Gastrocnemius medialis (tissue), 4 donors: ENCODE measurements around the gene ZNF776. TPM values are rescaled to one million over a fixed set of nuclear protein-coding genes. Genes with fewer than 3 reads are reported as not detected.
A peak's percentile ranks its signal among the peaks of the same experiment; 100 is the strongest.

Experiments used
- ATAC-seq, 2 donors: fragments of 150-250 bp; one replicate each; pipeline ENCODE4 v1.9.1; 2016
- DNase-seq, 2 donors: peaks; one replicate each; pipeline ENCODE4 v3.0.0-alpha.2; 2019
- H3K27ac ChIP-seq, 4 donors: fragments of 200-600 bp; sonication (generic); 1 replicate in 1 of 4; 2 replicates in 3 of 4; pipeline ENCODE4 v1.5.1; 2016 to 2018; ENCODE audit warnings: mild to moderate bottlenecking in 2 of 4, moderate library complexity in 1 of 4
- H3K27me3 ChIP-seq, 3 donors: fragments of 200-600 bp; sonication (generic) in 2 of 3; 1 replicate in 1 of 3; 2 replicates in 2 of 3; pipeline versions ENCODE4 v1.5.1 to v1.6.0; 2016 to 2019; ENCODE audit warnings: mild to moderate bottlenecking in 1 of 3, moderate library complexity in 1 of 3
- H3K36me3 ChIP-seq, 2 donors: fragments of 200-600 bp; sonication (generic) in 1 of 2; one replicate each; pipeline ENCODE4 v1.5.1; 2017 to 2018
- H3K4me1 ChIP-seq, 2 donors: fragments of 200-600 bp; sonication (generic) in 1 of 2; one replicate each; pipeline ENCODE4 v1.5.1; 2016 to 2017; ENCODE audit warnings: mild to moderate bottlenecking in 2 of 2
- H3K4me3 ChIP-seq, 4 donors: fragments of 200-600 bp; sonication (generic) in 3 of 4; 1 replicate in 1 of 4; 2 replicates in 3 of 4; pipeline ENCODE4 v1.5.1; 2016 to 2019; ENCODE audit warnings: mild to moderate bottlenecking in 2 of 4
- H3K9me3 ChIP-seq, 3 donors: fragments of 200-600 bp; sonication (generic) in 2 of 3; 1 replicate in 1 of 3; 2 replicates in 2 of 3; pipeline ENCODE4 v1.5.1; 2016 to 2019
- CTCF ChIP-seq, 5 experiments: fragments of 450-650 bp in 3 of 5; fragments of 200-600 bp in 2 of 5; sonication (generic) in 2 of 5; IDR thresholded peaks in 4 of 5; conservative IDR thresholded peaks in 1 of 5; 1 replicate in 4 of 5; 2 replicates in 1 of 5; pipeline ENCODE4 v1.5.1; 2016 to 2019; ENCODE audit warnings: antibody characterized with exemption in 5 of 5, mild to moderate bottlenecking in 3 of 5, moderate library complexity in 3 of 5
- POLR2A ChIP-seq, 2 donors: fragments of 450-650 bp; IDR thresholded peaks; one replicate each; pipeline ENCODE4 v1.6.1; 2017; ENCODE audit warnings: antibody characterized with exemption in 2 of 2, mild to moderate bottlenecking in 2 of 2, moderate library complexity in 2 of 2
- in situ Hi-C, 4 donors: fragments of 200-750 bp; cut with MboI; loops; one replicate each; pipeline versions ENCODE4 v1.15.0 to v1.8.0; 2017; ENCODE audit warnings: low sequenced_read_pairs in 4 of 4
- intact Hi-C: fragments of 100-400 bp; cut with DNase I; formaldehyde crosslinking; loops from one replicate; pipeline ENCODE4 v1.15.1; 2023; ENCODE audit warnings: low total_unique reads
- total RNA-seq, 4 donors: library from RNA; depleted of rRNA; stranded (reverse); fragments of >200 nt; gene quantifications; one replicate each; pipeline versions ENCODE4 v1.1.0 to v1.2.3, GENCODE V29; 2016

The ZNF776 gene
- total RNA-seq = 1 to 10 TPM; 5.0 to 8.1 (median 8.0) TPM

GRCh38 chr19:57746580-57747471, at the start of gene ZNF776:
Gene ZNF776, plus strand, starts transcription at chr19:57746815. Its CDS starts 244 bp downstream, at chr19:57747059.
- peak; percentile 100 for ATAC-seq
- TF ChIP-seq CTCF (IDR thresholded peaks at IDR 0.05 in 4 of 5, conservative IDR thresholded peaks at IDR 0.05 in 1 of 5) (no peak), POLR2A (IDR thresholded peaks at IDR 0.05) (no peak)
- intact Hi-C loops = loop anchor here (1.0 to 5.0 kb wide), 7 partner anchors 20 to 507 kb away; partner anchors contain the start of genes ZNF417, ZNF552, ZNF586 and ZNF606

DNA sequence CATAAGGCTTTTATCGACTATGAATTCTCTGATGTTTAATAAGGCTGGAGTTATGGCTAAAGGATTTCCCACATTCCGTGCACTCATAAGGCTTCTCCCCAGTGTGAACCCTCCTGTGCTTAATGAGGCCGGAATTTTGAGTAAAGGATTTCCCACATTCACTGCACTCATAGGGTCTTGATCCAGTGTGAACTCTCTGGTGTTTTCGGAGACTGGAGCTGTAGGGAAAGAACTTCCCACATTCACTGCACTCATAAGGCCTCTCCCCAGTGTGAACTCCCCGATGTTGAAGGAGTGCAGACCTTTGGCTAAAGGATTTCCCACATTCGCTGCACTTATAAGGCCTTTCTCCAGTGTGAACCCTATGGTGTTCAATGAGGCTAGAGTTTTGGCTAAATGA, 45.0 kb upstream of the ZNF776 start:
- in situ Hi-C loops = no loop called here
- intact Hi-C loops = no loop called here
- Histone ChIP-seq H3K4me1 (no peaks in the 10 kb centered on the region), H3K27me3 (no peaks in the 10 kb centered on the region), H3K9me3 (peaks cover 0 to 25% (median 2%) of the 10 kb centered on the region in 3 donors), H3K27ac (no peak overlapping the region), H3K4me3 (no peak overlapping the region), H3K36me3 (peaks cover 0 to 49% of the 10 kb centered on the region in 2 donors)
- DNase-seq (no peak), ATAC-seq (no peak)
- TF ChIP-seq CTCF (IDR thresholded peaks at IDR 0.05 in 4 of 5, conservative IDR thresholded peaks at IDR 0.05 in 1 of 5) = no peak
- TF ChIP-seq POLR2A (IDR thresholded peaks at IDR 0.05) = no peak

More at GRCh38 chr19:57746580-57747471, at the start of gene ZNF776:
- in situ Hi-C loops = loop anchor here in 3 of 4 donors (25.0 kb wide), 2 partner anchors 90 to 165 kb away; partner anchors contain the start of genes ZNF417 (in 2 of the 3), ZNF587 (in 1 of the 3) and ZNF587B (in 1 of the 3)
- peak within 1 kb of the TSS; percentile 84 to 98 (median 95) for H3K27ac ChIP-seq
- no peaks in the 10 kb centered on the region for H3K27me3 ChIP-seq
- H3K4me3 ChIP-seq = peak within 1 kb of the TSS; percentile 96 to 99 (median 97)
- H3K36me3 ChIP-seq = peaks cover 3 to 39% of the 10 kb centered on the region in 2 donors
- DNase-seq = peak; percentile 68 to 83
- H3K9me3 ChIP-seq = peaks cover 0 to 4% (median 0%) of the 10 kb centered on the region in 3 donors
- H3K4me1 ChIP-seq = peaks cover 23 to 38% of the 10 kb centered on the region in 2 donors

DNA sequence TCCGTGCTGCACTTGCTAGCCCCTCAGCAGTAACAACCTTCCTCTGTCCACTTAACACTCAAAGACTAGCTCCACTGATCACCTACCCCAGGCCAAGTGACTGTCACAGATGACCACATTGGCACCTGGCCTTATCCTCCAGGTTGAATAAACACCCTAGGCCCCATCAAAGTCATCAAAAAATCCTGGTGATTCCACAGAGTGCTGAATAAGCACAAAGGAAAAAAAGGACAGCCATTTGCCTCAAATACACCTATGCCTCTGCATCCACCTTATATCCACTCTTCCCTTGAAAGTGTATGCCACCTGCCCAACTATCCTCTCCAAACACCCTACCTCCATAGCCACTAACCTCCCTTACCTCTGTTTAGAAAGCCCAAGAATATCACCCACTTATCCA, 40.3 kb upstream of the ZNF776 start:
- Histone ChIP-seq H3K27ac (no peak overlapping the region), H3K36me3 (peaks cover 0 to 27% of the 10 kb centered on the region in 2 donors), H3K27me3 (no peaks in the 10 kb centered on the region), H3K4me3 (no peak overlapping the region), H3K9me3 (peaks cover 0 to 15% (median 0%) of the 10 kb centered on the region in 3 donors), H3K4me1 (peaks cover 0 to 4% of the 10 kb centered on the region in 2 donors)
- no peak for TF ChIP-seq POLR2A (IDR thresholded peaks at IDR 0.05)
- TF ChIP-seq CTCF (IDR thresholded peaks at IDR 0.05 in 4 of 5, conservative IDR thresholded peaks at IDR 0.05 in 1 of 5) = no peak
- in situ Hi-C loops (no loop called here), intact Hi-C loops (no loop called here)
- no peak for ATAC-seq
- no peak for DNase-seq

DNA sequence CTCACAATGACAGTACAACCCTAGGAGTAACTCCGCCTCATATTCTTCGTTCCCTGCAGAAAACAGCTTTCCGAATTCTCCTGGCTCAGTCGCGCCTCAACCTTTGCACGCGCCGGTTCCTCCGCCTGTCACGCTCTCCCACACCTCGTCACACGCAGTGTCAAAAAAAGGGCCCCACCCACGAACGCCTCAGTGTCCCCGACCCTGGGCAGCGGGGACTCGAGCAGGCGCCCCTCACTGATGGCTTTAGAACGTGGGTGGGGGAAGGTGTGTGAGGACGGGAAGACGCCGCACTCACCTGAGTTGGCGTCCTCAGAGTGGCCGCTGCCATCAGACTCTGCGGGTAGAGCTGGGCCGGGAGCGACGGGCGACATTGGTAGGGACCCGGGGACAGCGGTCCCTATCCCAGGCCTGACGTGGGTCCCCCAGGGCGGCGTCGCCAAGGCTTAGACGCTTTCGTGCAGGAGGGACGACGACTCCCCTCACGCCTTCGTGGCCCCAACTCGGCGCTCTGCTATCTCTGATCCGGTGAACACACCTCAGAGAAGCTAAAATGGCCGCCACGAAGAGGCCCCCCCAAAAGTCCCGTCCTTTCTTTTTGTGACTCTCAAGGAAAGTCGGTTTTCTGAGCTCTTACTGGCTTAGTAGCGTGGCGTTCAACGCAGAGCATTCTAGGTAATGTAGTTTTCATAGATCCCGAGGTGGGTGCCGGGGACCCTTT, 37.8 kb upstream of the ZNF776 start, which contains the start of gene ZNF154:
Gene ZNF154 (minus strand): TSS at position 564 of the 721 bp plus-strand sequence. CDS start 233 bp downstream, at position 331.
- DNase-seq (peak; percentile 31 to 47), ATAC-seq (peak; percentile 86 to 90)
- H3K4me1 ChIP-seq = peaks cover 0 to 4% of the 10 kb centered on the region in 2 donors
- H3K4me3 ChIP-seq = peak within 1 kb of the TSS; percentile 58 to 72 (median 64)
- no peaks in the 10 kb centered on the region for H3K27me3 ChIP-seq
- TF ChIP-seq POLR2A (IDR thresholded peaks at IDR 0.05) (peak; percentile 31 to 56), CTCF (IDR thresholded peaks at IDR 0.05 in 4 of 5, conservative IDR thresholded peaks at IDR 0.05 in 1 of 5) (no peak)
- H3K27ac ChIP-seq = peak within 1 kb of the TSS; percentile 70 to 94 (median 82)
- H3K9me3 ChIP-seq = no peaks in the 10 kb centered on the region
- in situ Hi-C loops (no loop called here), intact Hi-C loops (no loop called here)
- H3K36me3 ChIP-seq = peaks cover 0 to 18% of the 10 kb centered on the region in 2 donors
